ENCODE results near the gene VWA8.

- TF ChIP-seq CTCF (IDR thresholded peaks at IDR 0.05; ENCODE audit: low read depth, low read length) (no peak), POLR2A (IDR thresholded peaks at IDR 0.05; ENCODE audit: extremely low read depth, insufficient read length) (no peak), MAX (IDR thresholded peaks at IDR 0.05; ENCODE audit: low read depth, low read length) (no peak), MYC (IDR thresholded peaks at IDR 0.05; ENCODE audit: low read depth, low read length) (no peak)
Measured at GRCh38 chr13:41654796-41655195, 306.1 kb downstream of the VWA8 start.

Data from NB4 (cell line).